Glutamatergic neuron (in vitro differentiated cells): ENCODE results near the gene CCDC171. TPM values are rescaled to one million over a fixed set of nuclear protein-coding genes. Genes with fewer than 3 reads are reported as not detected.

ENCODE experiments used
- DNase-seq: peaks from one replicate; pipeline ENCODE4 v3.0.0; 2022
- H3K27ac Mint-ChIP-seq: one replicate; pipeline ENCODE4 v1.8.0; 2020; ENCODE audit warnings: mild to moderate bottlenecking, mixed read lengths, inconsistent platforms; ENCODE audit not compliant: unreplicated experiment
- H3K27me3 Mint-ChIP-seq: one replicate; pipeline ENCODE4 v1.8.0; 2020; ENCODE audit warnings: mild to moderate bottlenecking, moderate library complexity, mixed read lengths, inconsistent platforms; ENCODE audit not compliant: unreplicated experiment
- H3K36me3 Mint-ChIP-seq: one replicate; pipeline ENCODE4 v1.8.0; 2020; ENCODE audit warnings: mild to moderate bottlenecking, mixed read lengths, inconsistent platforms; ENCODE audit not compliant: unreplicated experiment
- H3K4me1 Mint-ChIP-seq: one replicate; pipeline ENCODE4 v1.8.0; 2020; ENCODE audit warnings: mild to moderate bottlenecking, low read depth, mixed read lengths, inconsistent platforms; ENCODE audit not compliant: unreplicated experiment
- H3K4me3 Mint-ChIP-seq: one replicate; pipeline ENCODE4 v1.8.0; 2020; ENCODE audit warnings: mild to moderate bottlenecking, mixed read lengths, inconsistent platforms; ENCODE audit not compliant: unreplicated experiment
- H3K9me3 Mint-ChIP-seq: one replicate; pipeline ENCODE4 v1.8.0; 2020; ENCODE audit warnings: mild to moderate bottlenecking, moderate library complexity, mixed read lengths, inconsistent platforms; ENCODE audit not compliant: unreplicated experiment
- total RNA-seq: library from RNA; stranded (reverse); fragmentation: NEBNext Ultra II Directional; extraction: Animal tissue kit (Norgen Biotek cat#: 25700); gene quantifications from one replicate; pipeline ENCODE4 v1.2.1, GENCODE V29; 2021; ENCODE audit not compliant: unreplicated experiment
- TF ChIP-seq, protein P1 (sequence below): fragments of 200-600 bp; sonication (generic); IDR thresholded peaks from one replicate; pipeline ENCODE4 v1.5.0; 2021; ENCODE audit not compliant: partially characterized antibody, unreplicated experiment

CCDC171 gene
- total RNA-seq, 1 donor from 2014 or later, result 3.2 TPM

DNA sequence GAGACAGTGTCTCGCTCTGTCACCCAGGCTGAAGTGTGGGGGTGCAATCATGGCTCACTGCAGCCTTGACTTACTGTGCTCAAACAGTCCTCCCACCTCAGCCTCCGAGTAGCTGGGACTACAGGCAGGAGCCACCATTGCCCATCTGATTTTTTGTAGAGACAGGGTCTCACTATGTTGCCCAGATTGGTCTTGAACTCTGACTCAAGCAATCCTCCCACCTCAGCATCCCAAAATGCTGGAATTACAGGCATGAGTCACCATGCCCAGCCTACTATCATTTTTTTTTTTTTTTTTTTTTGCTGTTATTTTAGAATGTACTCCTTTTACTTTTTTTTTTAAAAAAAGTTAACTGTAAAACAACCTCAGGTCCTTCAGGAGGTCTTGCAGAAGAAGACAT is 449.0 kb downstream of the CCDC171 start:
- Mint-ChIP-seq H3K27me3 (peaks cover 2% of the 10 kb centered on the region), H3K4me3 (no peak overlapping the region), H3K27ac (no peak overlapping the region), H3K9me3 (no peaks in the 10 kb centered on the region), H3K4me1 (peaks cover 1% of the 10 kb centered on the region), H3K36me3 (no peaks in the 10 kb centered on the region)
- TF ChIP-seq, protein P1, sequence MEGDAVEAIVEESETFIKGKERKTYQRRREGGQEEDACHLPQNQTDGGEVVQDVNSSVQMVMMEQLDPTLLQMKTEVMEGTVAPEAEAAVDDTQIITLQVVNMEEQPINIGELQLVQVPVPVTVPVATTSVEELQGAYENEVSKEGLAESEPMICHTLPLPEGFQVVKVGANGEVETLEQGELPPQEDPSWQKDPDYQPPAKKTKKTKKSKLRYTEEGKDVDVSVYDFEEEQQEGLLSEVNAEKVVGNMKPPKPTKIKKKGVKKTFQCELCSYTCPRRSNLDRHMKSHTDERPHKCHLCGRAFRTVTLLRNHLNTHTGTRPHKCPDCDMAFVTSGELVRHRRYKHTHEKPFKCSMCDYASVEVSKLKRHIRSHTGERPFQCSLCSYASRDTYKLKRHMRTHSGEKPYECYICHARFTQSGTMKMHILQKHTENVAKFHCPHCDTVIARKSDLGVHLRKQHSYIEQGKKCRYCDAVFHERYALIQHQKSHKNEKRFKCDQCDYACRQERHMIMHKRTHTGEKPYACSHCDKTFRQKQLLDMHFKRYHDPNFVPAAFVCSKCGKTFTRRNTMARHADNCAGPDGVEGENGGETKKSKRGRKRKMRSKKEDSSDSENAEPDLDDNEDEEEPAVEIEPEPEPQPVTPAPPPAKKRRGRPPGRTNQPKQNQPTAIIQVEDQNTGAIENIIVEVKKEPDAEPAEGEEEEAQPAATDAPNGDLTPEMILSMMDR, result no peak
- no peak for DNase-seq

DNA sequence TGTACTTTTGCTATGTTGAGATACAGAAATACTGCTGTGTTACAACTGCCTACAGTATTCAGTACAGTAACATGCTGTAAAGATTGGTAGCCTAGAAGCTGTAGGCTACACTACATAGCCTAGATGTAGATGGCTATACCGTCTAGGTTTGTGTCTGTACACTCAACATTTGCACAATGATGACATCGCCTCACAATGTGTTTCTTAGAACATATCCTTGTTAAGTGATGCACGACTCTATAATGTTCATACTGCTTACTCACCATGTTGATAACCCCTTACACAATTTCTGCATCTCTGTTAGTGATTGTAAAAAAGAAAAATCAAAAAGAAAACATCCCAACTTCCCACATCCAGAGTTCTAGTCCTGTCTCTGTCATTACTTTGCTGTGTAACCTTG is 450.0 kb downstream of the CCDC171 start:
- H3K27ac Mint-ChIP-seq, result no peak overlapping the region
- no peak overlapping the region for H3K4me3 Mint-ChIP-seq
- TF ChIP-seq, protein P1, result no peak
- H3K36me3 Mint-ChIP-seq, result no peaks in the 10 kb centered on the region
- no peaks in the 10 kb centered on the region for H3K9me3 Mint-ChIP-seq
- H3K27me3 Mint-ChIP-seq, result peaks cover 2% of the 10 kb centered on the region
- H3K4me1 Mint-ChIP-seq, result peaks cover 1% of the 10 kb centered on the region
- no peak for DNase-seq

DNA sequence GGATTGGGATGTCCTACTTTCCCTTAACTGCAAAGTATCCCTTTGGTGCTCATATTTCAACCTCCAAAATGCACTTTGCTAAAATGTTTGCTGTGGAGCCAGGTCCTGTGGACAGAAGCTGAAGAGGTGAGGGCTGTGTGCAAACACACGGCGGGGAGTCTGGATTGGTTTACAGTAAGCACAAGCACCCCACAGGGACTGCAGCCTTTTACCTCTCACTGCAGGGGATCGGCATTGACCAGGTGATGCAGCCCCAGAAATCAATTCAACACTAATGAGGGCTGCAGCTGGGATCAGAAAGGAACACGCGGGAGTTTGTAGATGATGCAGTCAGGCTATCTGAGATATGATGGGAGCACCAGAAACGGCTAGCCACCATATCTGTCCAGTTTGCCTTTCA is 450.9 kb downstream of the CCDC171 start:
- peaks cover 1% of the 10 kb centered on the region for H3K4me1 Mint-ChIP-seq
- H3K9me3 Mint-ChIP-seq, result no peaks in the 10 kb centered on the region
- H3K36me3 Mint-ChIP-seq, result no peaks in the 10 kb centered on the region
- peaks cover 2% of the 10 kb centered on the region for H3K27me3 Mint-ChIP-seq
- H3K4me3 Mint-ChIP-seq, result no peak overlapping the region
- no peak overlapping the region for H3K27ac Mint-ChIP-seq
- TF ChIP-seq, protein P1, result no peak
- no peak for DNase-seq

DNA sequence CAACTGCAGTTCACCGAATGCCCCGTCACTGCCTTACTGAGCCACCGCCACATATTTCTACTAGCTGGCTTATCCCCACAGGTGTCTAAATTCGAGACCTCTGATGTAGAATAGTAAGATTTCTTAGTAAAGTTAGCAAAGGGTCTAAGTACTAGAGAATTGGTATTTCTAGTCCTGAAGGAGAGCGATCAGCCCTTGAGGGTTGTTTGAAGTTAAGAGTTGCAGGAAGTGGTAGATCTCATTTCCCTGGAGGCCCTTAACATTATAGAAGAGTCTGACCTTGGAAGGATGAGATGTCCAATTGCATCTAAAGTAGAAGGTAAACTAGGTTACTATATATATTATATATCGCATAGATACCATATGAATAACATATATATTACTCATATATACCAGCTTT is 451.8 kb downstream of the CCDC171 start:
- H3K27ac Mint-ChIP-seq, result no peak overlapping the region
- H3K4me1 Mint-ChIP-seq, result peaks cover 1% of the 10 kb centered on the region
- no peak for DNase-seq
- peaks cover 1% of the 10 kb centered on the region for H3K27me3 Mint-ChIP-seq
- TF ChIP-seq, protein P1, result no peak
- H3K36me3 Mint-ChIP-seq, result no peaks in the 10 kb centered on the region
- no peaks in the 10 kb centered on the region for H3K9me3 Mint-ChIP-seq
- H3K4me3 Mint-ChIP-seq, result no peak overlapping the region

DNA sequence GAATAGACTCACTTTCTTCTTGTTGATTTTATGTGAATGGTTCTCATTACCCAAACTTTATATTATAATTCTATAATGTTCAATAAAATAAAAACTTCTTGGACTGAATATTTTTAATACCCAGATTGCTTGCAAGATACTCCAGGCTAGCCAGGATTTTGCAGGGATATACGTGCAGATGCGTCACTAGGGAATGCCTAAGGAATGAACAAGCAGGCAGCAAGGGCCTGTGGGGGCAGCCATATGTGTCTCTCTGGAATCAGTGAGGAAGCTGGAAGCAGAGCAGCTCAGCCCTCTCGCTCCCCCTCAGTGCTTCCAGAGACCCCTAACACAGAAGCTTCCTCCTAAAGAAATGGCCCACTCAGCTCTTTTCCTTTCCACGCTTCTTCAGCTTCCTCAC is 457.4 kb downstream of the CCDC171 start:
- H3K4me1 Mint-ChIP-seq, result no peaks in the 10 kb centered on the region

More for the DNA sequence above, 457.4 kb downstream of the CCDC171 start:
- Mint-ChIP-seq H3K27ac (no peak overlapping the region), H3K27me3 (no peaks in the 10 kb centered on the region), H3K36me3 (no peaks in the 10 kb centered on the region), H3K9me3 (no peaks in the 10 kb centered on the region), H3K4me3 (no peak overlapping the region)
- no peak for DNase-seq
- TF ChIP-seq, protein P1, result no peak
